Natural killer cell (primary cell): Measurements from ENCODE around the gene FBXO27. TPM values are rescaled to one million over a fixed set of nuclear protein-coding genes. Genes with fewer than 3 reads are reported as not detected.

Experiments
- ATAC-seq, 3 donors: fragments of 150-1000 bp in 2 of 3; fragments of 200-7000 bp in 1 of 3; cut with Tn5 transposase; 1 replicate in 1 of 3; 2 replicates in 2 of 3; pipeline ENCODE4 v1.10.0; 2021; ENCODE audit warnings: mild to moderate bottlenecking in 2 of 3, moderate library complexity in 2 of 3
- DNase-seq, 2 donors: peaks; one replicate each; pipeline versions ENCODE4 v3.0.0 to v3.0.0-alpha.2; 2013 to 2021; ENCODE audit warnings: mixed read lengths in 1 of 2
- H3K27ac ChIP-seq: one replicate; pipeline ENCODE4 v1.5.1; 2013; ENCODE audit warnings: mild to moderate bottlenecking, low read length
- H3K27me3 ChIP-seq: one replicate; pipeline ENCODE4 v1.6.1; 2013; ENCODE audit warnings: low read length; ENCODE audit not compliant: control insufficient read depth, insufficient read depth
- H3K36me3 ChIP-seq: one replicate; pipeline ENCODE4 v1.6.1; 2013; ENCODE audit warnings: low read length; ENCODE audit not compliant: control insufficient read depth, insufficient read depth
- H3K4me1 ChIP-seq: one replicate; pipeline ENCODE4 v1.6.1; 2013; ENCODE audit warnings: low read length; ENCODE audit not compliant: control insufficient read depth, insufficient read depth
- H3K4me3 ChIP-seq: one replicate; pipeline ENCODE4 v1.5.1; 2013; ENCODE audit warnings: low read length
- H3K9me3 ChIP-seq: one replicate; pipeline ENCODE4 v1.6.1; 2013; ENCODE audit warnings: low read length; ENCODE audit not compliant: control insufficient read depth, insufficient read depth
- H3K27ac Mint-ChIP-seq, 2 donors: one replicate each; pipeline ENCODE4 v1.8.0; 2022; ENCODE audit warnings: mild to moderate bottlenecking in 2 of 2, mixed read lengths in 2 of 2, moderate library complexity in 1 of 2
- H3K27me3 Mint-ChIP-seq, 2 donors: one replicate each; pipeline ENCODE4 v1.8.0; 2022; ENCODE audit warnings: low read depth in 2 of 2, mixed read lengths in 2 of 2
- H3K36me3 Mint-ChIP-seq: one replicate; pipeline ENCODE4 v1.8.0; 2022; ENCODE audit warnings: mixed read lengths
- H3K4me1 Mint-ChIP-seq, 2 donors: one replicate each; pipeline ENCODE4 v1.8.0; 2022; ENCODE audit warnings: mixed read lengths in 2 of 2
- H3K4me3 Mint-ChIP-seq: one replicate; pipeline ENCODE4 v1.8.0; 2022; ENCODE audit warnings: mild to moderate bottlenecking, moderate library complexity, mixed read lengths
- H3K9me3 Mint-ChIP-seq, 2 donors: one replicate each; pipeline ENCODE4 v1.8.0; 2022; ENCODE audit warnings: mixed read lengths in 2 of 2
- WGBS: methylation state at CpG from one replicate; pipeline ENCODE4 v1.1.7; 2013; ENCODE audit warnings: missing lambda C conversion rate; ENCODE audit not compliant: insufficient coverage; 5-methylcytosine and 5-hydroxymethylcytosine counted together
- intact Hi-C: fragments of 100-400 bp; cut with micrococcal nuclease; formaldehyde crosslinking; loops from one replicate; pipeline ENCODE4 v1.14.2; 2022
- total RNA-seq, 4 donors: library from RNA; stranded (reverse); fragments of 120-200 nt in 1 of 4; gene quantifications; one replicate each; pipeline versions ENCODE4 v1.2.3 to v1.2.4, GENCODE V29; 2013 to 2022
- TF ChIP-seq, protein P1 (sequence below): fragments of 200-600 bp; IDR thresholded peaks from one replicate; pipeline ENCODE4 v1.8.0; 2022; ENCODE audit warnings: antibody characterized with exemption

The FBXO27 gene
- total RNA-seq, 3 donors from 2014 or later (not counting 1 experiment from before 2014, with no cell fraction given): 0.23 to 0.38 TPM; not detected in 1

DNA sequence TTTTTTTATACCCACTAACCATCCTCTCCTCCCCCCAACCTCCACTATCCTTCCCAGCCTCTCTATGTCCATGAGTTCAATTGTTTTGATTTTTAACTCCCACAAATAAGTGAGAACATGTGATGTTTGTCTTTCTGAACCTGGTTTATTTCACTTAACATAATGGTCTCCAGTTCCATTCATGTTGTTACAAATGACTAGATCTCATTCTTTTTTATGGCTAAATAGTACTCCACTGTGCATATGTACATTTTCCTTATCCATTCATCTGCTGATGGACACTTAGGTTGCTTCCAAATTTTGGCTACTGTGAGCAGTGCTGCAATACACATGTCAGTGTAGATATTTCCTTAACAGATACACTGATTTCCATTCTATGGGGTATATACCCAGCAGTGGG, 27.0 kb upstream of the FBXO27 start:
- Histone ChIP-seq H3K4me1 (no peaks in the 10 kb centered on the region), H3K9me3 (peaks cover 2% of the 10 kb centered on the region), H3K4me3 (no peak overlapping the region), H3K36me3 (no peaks in the 10 kb centered on the region), H3K27me3 (no peaks in the 10 kb centered on the region), H3K27ac (no peak overlapping the region)
- no peaks in the 10 kb centered on the region for H3K9me3 Mint-ChIP-seq
- intact Hi-C loops: no loop called here
- no peak overlapping the region for H3K27ac Mint-ChIP-seq
- H3K36me3 Mint-ChIP-seq: no peaks in the 10 kb centered on the region
- no peaks in the 10 kb centered on the region for H3K27me3 Mint-ChIP-seq
- H3K4me1 Mint-ChIP-seq: peaks cover 8 to 9% of the 10 kb centered on the region in 2 donors
- no peak overlapping the region for H3K4me3 Mint-ChIP-seq
- no peak for DNase-seq
- TF ChIP-seq, protein P1, sequence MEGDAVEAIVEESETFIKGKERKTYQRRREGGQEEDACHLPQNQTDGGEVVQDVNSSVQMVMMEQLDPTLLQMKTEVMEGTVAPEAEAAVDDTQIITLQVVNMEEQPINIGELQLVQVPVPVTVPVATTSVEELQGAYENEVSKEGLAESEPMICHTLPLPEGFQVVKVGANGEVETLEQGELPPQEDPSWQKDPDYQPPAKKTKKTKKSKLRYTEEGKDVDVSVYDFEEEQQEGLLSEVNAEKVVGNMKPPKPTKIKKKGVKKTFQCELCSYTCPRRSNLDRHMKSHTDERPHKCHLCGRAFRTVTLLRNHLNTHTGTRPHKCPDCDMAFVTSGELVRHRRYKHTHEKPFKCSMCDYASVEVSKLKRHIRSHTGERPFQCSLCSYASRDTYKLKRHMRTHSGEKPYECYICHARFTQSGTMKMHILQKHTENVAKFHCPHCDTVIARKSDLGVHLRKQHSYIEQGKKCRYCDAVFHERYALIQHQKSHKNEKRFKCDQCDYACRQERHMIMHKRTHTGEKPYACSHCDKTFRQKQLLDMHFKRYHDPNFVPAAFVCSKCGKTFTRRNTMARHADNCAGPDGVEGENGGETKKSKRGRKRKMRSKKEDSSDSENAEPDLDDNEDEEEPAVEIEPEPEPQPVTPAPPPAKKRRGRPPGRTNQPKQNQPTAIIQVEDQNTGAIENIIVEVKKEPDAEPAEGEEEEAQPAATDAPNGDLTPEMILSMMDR: no peak
- ATAC-seq: no peak

DNA sequence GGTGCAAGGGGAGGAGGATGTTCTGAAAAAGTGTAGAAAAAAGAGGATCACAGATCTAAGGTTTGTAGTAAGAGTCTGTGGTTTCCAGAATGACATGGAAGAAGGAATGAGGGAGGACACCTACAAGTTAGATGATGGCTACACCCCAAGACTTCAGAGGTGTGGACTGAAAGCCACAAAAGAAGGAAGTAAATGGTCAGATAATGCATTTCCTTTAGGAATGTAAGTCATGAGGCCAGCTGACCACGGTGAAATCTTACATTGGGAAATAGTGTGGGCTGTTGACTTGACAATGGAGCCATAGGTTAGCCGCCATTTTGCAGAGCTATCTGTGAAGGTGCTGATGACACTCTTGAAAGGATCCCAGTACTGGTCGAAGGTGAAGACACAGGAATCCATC, 25.3 kb upstream of the FBXO27 start:
- DNase-seq (no peak), ATAC-seq (no peak)
- no peaks in the 10 kb centered on the region for H3K9me3 Mint-ChIP-seq
- no peak overlapping the region for H3K27ac Mint-ChIP-seq
- Histone ChIP-seq H3K9me3 (peaks cover 2% of the 10 kb centered on the region), H3K4me1 (no peaks in the 10 kb centered on the region), H3K36me3 (no peaks in the 10 kb centered on the region), H3K27ac (no peak overlapping the region), H3K27me3 (no peaks in the 10 kb centered on the region), H3K4me3 (no peak overlapping the region)
- H3K4me3 Mint-ChIP-seq: no peak overlapping the region
- WGBS: 73% methylated on average over 3 of the region's 3 CpGs
- intact Hi-C loops: no loop called here
- H3K27me3 Mint-ChIP-seq: no peaks in the 10 kb centered on the region
- no peaks in the 10 kb centered on the region for H3K36me3 Mint-ChIP-seq
- peaks cover 8 to 9% of the 10 kb centered on the region in 2 donors for H3K4me1 Mint-ChIP-seq
- TF ChIP-seq, protein P1: no peak

DNA sequence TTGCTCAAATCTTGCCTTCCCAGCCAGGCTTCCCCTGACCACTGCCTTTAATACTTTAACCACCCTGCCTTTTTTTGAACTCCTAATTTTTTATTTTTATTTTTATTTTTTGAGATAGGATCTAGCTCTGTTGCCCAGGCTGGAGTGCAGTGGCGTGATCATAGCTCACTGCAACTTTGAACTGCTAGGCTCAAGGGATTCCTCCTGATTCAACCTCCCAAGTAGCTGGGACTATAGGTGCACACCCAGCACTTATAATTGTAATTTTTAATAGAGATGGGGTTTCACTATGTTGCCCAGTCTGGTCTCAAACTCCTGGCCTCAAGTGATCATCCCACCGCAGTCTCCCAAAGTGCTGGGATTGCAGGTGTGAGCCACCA, 21.7 kb upstream of the FBXO27 start:
- H3K4me1 ChIP-seq: peaks cover 4% of the 10 kb centered on the region
- H3K36me3 ChIP-seq: no peaks in the 10 kb centered on the region
- Mint-ChIP-seq H3K36me3 (no peaks in the 10 kb centered on the region), H3K4me1 (no peaks in the 10 kb centered on the region), H3K27ac (no peak overlapping the region), H3K27me3 (peaks cover 2 to 3% of the 10 kb centered on the region in 2 donors), H3K4me3 (no peak overlapping the region), H3K9me3 (no peaks in the 10 kb centered on the region)
- DNase-seq (no peak), ATAC-seq (no peak)
- TF ChIP-seq, protein P1: no peak
- H3K4me3 ChIP-seq: no peak overlapping the region
- WGBS: 100% methylated on average over 2 of the region's 2 CpGs
- intact Hi-C loops: no loop called here
- H3K27ac ChIP-seq: no peak overlapping the region
- H3K27me3 ChIP-seq: no peaks in the 10 kb centered on the region
- H3K9me3 ChIP-seq: peaks cover 2% of the 10 kb centered on the region

DNA sequence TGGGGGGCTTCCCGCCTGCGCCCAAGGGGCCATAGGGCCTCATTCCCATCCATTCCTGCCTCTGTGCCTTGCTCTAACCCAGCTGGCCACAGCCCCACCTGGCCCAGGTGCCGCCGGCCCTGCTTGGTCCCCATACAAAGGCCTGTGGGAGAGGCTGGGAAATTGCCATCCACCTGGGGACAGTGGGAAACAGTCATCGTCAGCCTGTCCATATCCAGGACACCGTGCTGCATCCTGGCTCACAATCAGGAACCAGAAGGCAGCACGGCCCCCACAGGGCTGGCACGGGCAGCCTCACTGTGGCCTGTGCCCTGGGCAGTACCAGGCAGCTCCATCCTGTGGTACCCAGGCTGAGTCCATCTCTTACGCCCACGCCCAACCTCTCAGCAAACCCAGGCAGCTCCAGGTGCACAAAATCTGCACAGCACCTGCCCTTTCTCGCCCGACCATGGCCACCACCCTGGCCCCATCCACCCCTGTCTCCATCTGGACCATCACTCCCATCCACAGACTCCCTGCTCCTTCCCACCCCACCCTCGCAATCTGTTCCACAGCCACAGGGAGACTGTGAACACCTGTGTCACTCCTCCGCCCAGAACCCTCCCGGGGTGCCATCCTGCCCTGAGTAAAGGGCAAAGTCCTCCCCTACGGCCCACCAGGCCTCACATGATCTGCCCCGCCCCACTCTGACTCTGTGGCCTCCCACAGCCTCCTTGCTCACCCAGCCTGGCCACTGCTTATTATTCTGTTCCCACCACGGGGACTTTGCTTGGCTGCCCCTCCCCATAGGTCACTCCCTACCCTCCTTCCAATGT, 21.1 kb upstream of the FBXO27 start:
- Mint-ChIP-seq H3K36me3 (no peaks in the 10 kb centered on the region), H3K27ac (no peak overlapping the region), H3K4me3 (no peak overlapping the region), H3K27me3 (peaks cover 4 to 6% of the 10 kb centered on the region in 2 donors), H3K4me1 (no peaks in the 10 kb centered on the region), H3K9me3 (no peaks in the 10 kb centered on the region)
- H3K27me3 ChIP-seq: no peaks in the 10 kb centered on the region
- peaks cover 4% of the 10 kb centered on the region for H3K4me1 ChIP-seq
- peaks cover 2% of the 10 kb centered on the region for H3K9me3 ChIP-seq
- intact Hi-C loops: no loop called here
- H3K4me3 ChIP-seq: no peak overlapping the region
- no peak for DNase-seq
- H3K36me3 ChIP-seq: no peaks in the 10 kb centered on the region
- TF ChIP-seq, protein P1: no peak
- no peak for ATAC-seq
- H3K27ac ChIP-seq: no peak overlapping the region
- WGBS: 90% methylated on average over 18 of the region's 18 CpGs
